ENCODE results near the gene TATDN2.

DNA sequence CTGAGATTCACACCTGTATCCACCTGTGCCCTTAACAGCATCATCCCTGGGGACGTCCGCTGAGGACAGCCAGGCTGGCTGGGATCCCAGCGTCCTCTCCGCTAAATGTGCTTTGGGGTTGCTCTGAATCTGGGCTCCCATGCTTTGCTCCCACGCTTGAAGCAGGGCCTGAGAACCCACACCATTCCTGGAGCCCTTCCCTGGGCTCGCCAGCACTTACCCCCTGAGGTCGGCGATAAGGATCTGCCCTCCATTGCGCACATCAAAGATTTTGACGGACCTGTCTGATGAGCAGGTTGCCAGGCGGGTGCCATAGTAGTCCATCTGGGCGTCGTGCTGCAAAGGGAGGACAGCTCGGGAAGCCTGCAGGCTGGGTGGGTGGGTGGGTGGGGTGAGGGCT lies 66.8 kb downstream of the TATDN2 start:
- TF ChIP-seq, protein P1, sequence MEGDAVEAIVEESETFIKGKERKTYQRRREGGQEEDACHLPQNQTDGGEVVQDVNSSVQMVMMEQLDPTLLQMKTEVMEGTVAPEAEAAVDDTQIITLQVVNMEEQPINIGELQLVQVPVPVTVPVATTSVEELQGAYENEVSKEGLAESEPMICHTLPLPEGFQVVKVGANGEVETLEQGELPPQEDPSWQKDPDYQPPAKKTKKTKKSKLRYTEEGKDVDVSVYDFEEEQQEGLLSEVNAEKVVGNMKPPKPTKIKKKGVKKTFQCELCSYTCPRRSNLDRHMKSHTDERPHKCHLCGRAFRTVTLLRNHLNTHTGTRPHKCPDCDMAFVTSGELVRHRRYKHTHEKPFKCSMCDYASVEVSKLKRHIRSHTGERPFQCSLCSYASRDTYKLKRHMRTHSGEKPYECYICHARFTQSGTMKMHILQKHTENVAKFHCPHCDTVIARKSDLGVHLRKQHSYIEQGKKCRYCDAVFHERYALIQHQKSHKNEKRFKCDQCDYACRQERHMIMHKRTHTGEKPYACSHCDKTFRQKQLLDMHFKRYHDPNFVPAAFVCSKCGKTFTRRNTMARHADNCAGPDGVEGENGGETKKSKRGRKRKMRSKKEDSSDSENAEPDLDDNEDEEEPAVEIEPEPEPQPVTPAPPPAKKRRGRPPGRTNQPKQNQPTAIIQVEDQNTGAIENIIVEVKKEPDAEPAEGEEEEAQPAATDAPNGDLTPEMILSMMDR (IDR thresholded peaks at IDR 0.05; ENCODE audit: poor library complexity) = no peak
- TF ChIP-seq EZH2phosphoT487 (IDR thresholded peaks at IDR 0.05; ENCODE audit: low read depth, severe bottlenecking, unreplicated experiment) = no peak
